ENCODE results near the gene KRTAP2-1.
"Not testable (repeated sequence)": the region's sequence is repeated elsewhere in the genome, so short reads cannot be mapped to it uniquely, and the experiment has no call there.

KRTAP2-1 gene

GRCh38 chr17:41046735-41047465 lies at the start of gene KRTAP2-1:
KRTAP2-1 (minus strand) TSS chr17:41047316; CDS start chr17:41047267, 49 bp downstream.
- DNase-seq (ENCODE audit: low read depth), result not testable (repeated sequence)

- DNase-seq (ENCODE audit: low read depth), result no peak
Observed at GRCh38 chr17:41096055-41096454, 48.9 kb upstream of the KRTAP2-1 start.

GRCh38 chr17:41088760-41089352 lies 41.7 kb upstream of the KRTAP2-1 start:
- DNase-seq (ENCODE audit: low read depth), result not testable (repeated sequence)

GRCh38 chr17:41084100-41084856 lies 37.2 kb upstream of the KRTAP2-1 start, which contains the start of gene KRTAP4-7:
KRTAP4-7 (plus strand) TSS chr17:41084150; CDS start chr17:41084207, 57 bp downstream.
- not testable (repeated sequence) for DNase-seq (ENCODE audit: low read depth)

GRCh38 chr17:41083427-41083826 lies 36.3 kb upstream of the KRTAP2-1 start:
- DNase-seq (ENCODE audit: low read depth), result peak; percentile 92

- peak; percentile 56 for DNase-seq (ENCODE audit: low read depth)
Observed at GRCh38 chr17:41082626-41083025, 35.5 kb upstream of the KRTAP2-1 start.

GRCh38 chr17:41076788-41077187 lies 29.7 kb upstream of the KRTAP2-1 start:
- no peak for DNase-seq (ENCODE audit: low read depth)

- no peak for DNase-seq (ENCODE audit: low read depth)
Observed at GRCh38 chr17:41073676-41074075, 26.6 kb upstream of the KRTAP2-1 start.

GRCh38 chr17:41071606-41072360 lies 24.7 kb upstream of the KRTAP2-1 start:
- DNase-seq (ENCODE audit: low read depth), result no peak

GRCh38 chr17:41069031-41069430 lies 21.9 kb upstream of the KRTAP2-1 start:
- no peak for DNase-seq (ENCODE audit: low read depth)

- peak; percentile 80 for DNase-seq (ENCODE audit: low read depth)
Observed at GRCh38 chr17:41067281-41067680, 20.2 kb upstream of the KRTAP2-1 start.

- peak; percentile 96 for DNase-seq (ENCODE audit: low read depth)
Observed at GRCh38 chr17:41065829-41066624, 18.9 kb upstream of the KRTAP2-1 start, which contains the start of gene KRTAP2-4. KRTAP2-4 (minus strand) TSS chr17:41065879; CDS start chr17:41065845, 34 bp downstream.

- DNase-seq (ENCODE audit: low read depth), result not testable (repeated sequence)
Observed at GRCh38 chr17:41065016-41065689, 18.0 kb upstream of the KRTAP2-1 start.

- no peak for DNase-seq (ENCODE audit: low read depth)
Observed at GRCh38 chr17:41064301-41064700, 17.2 kb upstream of the KRTAP2-1 start.

- no peak for DNase-seq (ENCODE audit: low read depth)
Observed at GRCh38 chr17:41063449-41063848, 16.3 kb upstream of the KRTAP2-1 start.

GRCh38 chr17:41061964-41062363 lies 14.8 kb upstream of the KRTAP2-1 start:
- peak; percentile 99 for DNase-seq (ENCODE audit: low read depth)

GRCh38 chr17:41060052-41060604 lies 13.0 kb upstream of the KRTAP2-1 start, which contains the start of gene KRTAP2-3:
KRTAP2-3 (minus strand) TSS chr17:41060114; CDS start chr17:41060050, 64 bp downstream.
- DNase-seq (ENCODE audit: low read depth), result peak; percentile 98

GRCh38 chr17:41059276-41060051 lies 12.3 kb upstream of the KRTAP2-1 start:
- DNase-seq (ENCODE audit: low read depth), result peak; percentile 97

- DNase-seq (ENCODE audit: low read depth), result peak; percentile 31
Observed at GRCh38 chr17:41058741-41059140, 11.6 kb upstream of the KRTAP2-1 start.
